NCI-H460 (cell line): ENCODE data around the gene DPYD. TPM values are rescaled to one million over a fixed set of nuclear protein-coding genes. Genes with fewer than 3 reads are reported as not detected.

ENCODE experiments used
- DNase-seq: peaks from one replicate; pipeline ENCODE4 v3.0.0-alpha.2; 2016; ENCODE audit warnings: low read depth; ENCODE audit errors: extremely low read depth
- total RNA-seq: library from RNA; depleted of rRNA; stranded (reverse); fragments of >200 nt; shearing (Covaris generic); gene quantifications from 2 replicates; pipeline ENCODE4 v1.2.3, GENCODE V29; 2014

Gene DPYD
- total RNA-seq, 1 experiment from 2014 or later: 7.9 TPM

DNA sequence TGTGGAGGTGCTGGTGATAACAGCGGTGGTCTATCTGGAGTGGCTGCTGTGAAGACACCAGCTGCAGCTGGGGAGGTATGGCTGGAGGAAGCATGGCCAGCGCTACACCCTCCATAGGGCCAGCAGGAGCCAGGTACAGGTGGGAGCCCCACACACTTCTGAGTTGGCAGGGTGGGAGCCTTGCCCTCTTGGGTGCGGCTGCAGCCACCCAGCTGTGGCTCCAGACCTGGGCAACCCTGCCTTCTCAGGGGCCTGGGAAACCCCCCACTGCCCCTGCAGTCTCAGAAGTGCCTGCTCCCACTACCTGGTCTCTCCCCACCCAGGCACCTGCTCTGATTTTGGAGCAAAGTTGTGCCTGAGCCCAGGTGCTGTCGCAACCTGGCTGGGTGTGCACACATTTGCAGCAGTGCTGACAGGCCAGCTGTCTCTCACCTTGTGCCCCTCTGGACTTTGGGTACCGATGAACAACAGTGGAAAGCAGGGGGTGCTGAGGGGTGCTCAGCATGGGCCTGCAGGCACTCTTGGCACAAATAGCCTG is 76.2 kb downstream of the DPYD start:
- DNase-seq: no peak

DNA sequence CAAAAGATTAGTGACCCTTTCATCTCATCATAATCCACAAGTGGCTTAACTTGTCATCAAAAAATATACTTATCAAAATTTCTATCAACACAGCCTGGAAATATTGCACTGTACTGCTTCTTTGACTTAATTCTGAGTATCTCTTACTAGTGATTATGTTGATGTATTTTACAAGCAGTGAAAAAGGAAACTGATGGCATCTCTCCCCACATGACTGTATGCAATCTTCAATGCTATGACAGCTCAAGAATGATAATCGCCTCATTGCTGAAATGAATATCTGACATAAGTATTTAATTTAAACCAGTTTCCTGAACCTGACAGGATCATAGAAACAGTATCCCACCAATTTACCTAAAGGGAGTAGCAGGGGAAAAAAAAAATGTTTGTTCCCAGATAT is 79.5 kb downstream of the DPYD start:
- no peak for DNase-seq

DNA sequence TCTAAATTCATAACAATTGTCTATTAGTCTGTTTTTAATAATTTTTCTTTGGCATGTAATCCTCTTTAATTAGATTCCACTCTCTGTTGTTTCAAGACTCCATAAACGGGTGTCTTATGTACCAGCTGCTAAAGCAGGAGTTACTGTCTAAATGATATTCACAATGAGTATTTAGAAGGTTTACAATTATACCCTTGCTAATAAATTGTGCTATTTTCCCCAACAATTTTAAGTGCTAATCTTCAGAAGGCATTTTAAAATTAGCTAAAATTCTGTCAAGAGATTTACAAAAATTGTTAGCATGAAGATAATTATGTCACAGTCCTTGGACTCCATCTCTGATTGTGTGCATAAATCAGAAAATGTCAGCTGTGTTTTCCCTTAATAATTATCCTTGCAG is 83.7 kb downstream of the DPYD start:
- no peak for DNase-seq

DNA sequence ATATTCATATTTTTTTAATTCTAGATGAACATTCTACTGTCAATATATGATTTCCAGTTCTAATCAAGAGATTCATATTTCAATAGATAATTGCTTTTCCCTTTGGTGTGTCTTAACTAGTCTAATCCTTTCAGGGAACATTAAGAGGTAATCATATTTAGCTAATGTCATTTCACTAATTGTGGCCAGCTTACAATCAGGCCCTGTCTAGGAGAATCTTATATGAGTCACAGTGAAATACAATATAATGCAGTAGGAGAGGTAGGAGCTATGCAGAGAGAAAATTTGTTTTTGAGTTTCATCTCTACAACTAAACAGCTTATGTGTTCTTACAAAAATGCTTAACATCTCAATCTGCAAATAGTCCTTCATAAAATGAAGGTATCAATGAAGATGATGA is 85.9 kb downstream of the DPYD start:
- DNase-seq: no peak

DNA sequence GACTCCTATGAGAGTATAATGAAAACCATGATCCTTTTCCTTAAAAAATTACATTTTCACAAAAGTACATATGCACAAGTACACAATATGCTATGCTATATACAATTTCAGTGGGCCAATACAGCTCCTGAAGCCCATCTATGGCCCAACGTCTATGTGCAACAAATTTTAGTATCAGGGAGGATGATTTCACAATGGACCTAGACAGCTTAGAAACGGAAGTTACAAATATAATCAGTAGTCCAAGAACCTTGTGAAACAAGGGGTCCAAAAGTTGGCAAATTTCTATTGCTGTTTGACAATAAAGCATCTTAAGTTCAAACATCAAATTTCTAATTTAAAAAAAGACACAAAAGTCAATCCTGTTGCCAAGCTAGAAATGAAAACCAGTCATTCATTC is 87.0 kb downstream of the DPYD start:
- DNase-seq: no peak

DNA sequence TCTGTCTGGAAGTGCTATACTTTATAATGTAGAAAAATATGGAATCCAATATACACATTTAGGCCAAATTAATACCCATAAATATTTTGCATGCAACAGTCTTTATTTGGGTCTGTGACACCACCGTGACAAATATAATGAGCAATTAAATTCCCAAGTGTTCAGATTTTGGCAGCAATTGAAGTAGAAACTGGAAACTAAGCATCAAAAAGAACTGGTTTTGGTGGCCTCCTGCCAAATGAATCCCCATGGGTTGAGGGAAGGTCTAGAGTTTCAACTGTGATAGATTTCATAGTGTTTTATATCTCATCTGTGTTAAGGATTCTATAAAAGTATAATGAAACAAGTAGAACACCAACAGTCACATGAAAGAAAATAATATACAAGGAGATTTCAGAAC is 88.4 kb downstream of the DPYD start:
- no peak for DNase-seq

DNA sequence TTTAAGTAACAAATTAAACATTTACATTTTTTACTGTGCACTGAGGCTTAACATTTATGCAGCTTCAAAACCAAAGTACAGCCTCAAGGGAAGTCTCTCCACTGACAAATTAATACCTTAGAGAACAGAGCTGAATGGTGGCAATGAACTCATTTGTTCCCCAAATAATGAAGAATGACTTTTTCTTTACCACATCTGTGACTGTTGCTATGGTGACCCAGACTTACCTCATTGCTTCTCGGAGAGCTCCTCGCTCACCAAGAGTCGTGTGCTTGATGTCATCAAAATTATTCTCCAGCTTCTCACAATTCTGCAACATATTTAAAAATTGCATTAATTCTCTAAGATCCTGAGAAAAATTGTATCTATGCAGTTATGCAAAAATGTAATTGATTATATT is 92.9 kb downstream of the DPYD start:
- DNase-seq: no peak

DNA sequence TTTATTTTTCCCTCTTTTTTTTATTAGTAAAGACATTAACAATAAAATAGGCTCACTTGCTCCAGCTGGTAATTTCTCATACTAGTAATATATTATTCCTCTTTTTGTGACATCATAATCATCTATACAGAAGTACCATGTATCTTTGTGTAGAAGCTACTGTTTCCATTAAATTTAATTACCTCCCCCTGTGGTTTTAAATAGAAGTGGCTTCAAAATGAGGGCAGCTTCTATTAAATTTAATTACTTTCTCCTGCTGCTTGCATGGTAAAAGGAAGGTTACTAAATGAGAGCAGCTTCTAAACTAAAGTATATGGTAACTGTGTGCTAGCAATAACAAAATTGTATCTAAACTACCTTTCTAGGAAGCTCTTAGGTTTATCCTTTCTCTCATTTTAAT is 94.0 kb downstream of the DPYD start:
- DNase-seq: no peak

DNA sequence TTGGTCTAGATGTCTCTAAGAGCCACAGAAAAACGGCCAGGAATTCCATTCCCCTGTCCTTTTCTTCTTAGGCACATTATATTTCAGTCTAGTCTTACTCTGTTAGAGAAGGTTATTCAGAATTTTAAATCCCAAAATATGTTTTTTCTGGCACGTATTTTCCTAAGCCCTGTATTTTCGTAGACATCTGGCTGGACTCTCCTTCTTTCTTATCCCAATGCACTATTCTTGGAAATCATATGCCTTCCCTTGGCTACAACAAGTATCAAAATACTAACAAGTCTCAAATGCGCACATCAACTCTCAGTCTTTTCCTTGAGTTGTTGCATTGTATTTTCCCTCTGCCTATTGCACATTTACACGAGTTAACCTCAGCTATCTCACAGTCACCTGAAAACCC is 96.2 kb downstream of the DPYD start:
- no peak for DNase-seq

DNA sequence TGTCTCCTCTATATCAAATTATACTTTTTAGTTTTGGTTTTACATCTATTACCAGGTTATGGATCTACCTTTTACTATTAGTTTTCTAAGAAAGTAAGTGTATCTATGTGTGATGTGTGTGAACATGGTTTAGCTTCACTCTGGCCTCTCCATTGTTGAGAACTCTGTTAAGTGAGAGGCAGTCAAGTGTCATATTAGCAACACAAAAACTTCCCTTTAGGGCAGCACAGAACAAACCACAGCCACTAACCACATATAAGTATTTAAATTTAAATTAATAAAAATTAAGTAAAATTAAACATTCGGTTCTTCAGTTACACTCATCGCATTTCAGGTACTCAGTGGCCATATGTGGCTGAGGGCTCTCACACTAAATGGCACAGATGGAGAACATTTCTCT is 96.6 kb downstream of the DPYD start:
- no peak for DNase-seq

DNA sequence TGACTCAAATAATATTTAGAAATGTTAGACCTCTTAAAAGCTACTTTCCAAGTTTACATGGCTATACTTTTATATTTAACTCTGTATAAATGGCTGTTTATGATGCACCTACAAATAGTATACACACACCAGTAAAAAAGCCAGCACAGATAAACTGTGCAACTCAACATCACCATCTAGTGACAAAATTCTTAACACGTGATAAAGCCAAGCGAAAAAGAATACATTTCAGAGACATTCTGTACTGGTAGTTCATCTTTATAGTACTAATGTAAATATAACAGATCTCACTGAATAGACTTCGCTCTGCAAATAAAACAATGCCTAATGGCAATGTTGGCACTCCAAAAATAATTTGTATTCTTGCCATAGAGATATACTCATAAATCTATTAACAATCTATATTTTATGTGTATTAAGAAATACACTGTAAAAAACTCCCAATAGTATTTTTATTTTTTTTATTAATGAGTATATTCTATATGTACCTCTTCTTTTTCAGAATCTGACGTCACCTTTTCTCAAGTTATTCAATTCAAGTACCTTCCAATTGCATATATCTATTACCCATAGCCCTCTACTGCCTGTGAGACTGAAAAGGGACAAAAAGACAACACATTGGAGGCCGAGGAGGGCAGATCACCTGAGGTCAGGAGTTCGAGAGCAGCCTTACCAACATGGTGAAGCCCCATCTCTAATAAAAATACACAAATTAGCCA is 100.2 kb downstream of the DPYD start:
- peak; percentile 19 for DNase-seq

DNA sequence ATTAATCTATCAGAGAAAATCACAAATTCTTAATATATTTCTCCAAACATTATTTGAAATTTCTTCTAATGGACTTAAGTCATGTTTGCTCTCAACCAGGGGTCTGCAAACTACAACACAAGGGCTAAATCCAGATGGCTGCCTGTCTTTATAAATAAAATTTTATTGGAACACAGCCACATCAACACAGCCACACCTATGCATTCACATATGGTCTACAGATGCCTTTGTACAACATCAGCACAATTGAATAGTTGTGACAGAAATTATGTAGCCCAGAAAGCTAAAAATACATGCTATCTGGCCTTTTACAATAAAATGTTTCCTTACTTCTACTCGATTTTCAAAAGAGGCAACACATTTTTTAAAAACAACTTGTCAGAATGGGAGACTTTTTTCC is 103.9 kb downstream of the DPYD start:
- DNase-seq: no peak

DNA sequence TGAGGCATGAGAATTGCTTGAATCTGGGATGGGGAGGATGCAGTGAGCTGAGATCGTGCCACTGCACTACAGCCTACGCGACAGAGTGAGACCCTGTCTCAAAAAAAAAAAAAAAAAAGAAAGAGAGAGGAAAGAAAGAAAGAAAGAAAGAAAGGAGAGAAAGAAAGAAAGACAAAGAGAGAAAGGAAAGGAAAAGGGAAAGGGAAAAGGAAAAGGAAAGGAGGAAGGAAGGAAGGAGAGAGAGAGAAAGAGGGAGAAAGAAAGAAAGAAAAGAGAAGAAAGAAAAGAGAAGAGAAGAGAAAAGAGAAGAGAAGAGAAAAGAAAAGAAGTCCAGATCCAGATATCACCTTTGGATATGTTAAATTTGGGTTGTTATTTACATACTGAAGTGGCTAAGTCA is 106.0 kb downstream of the DPYD start:
- no peak for DNase-seq

DNA sequence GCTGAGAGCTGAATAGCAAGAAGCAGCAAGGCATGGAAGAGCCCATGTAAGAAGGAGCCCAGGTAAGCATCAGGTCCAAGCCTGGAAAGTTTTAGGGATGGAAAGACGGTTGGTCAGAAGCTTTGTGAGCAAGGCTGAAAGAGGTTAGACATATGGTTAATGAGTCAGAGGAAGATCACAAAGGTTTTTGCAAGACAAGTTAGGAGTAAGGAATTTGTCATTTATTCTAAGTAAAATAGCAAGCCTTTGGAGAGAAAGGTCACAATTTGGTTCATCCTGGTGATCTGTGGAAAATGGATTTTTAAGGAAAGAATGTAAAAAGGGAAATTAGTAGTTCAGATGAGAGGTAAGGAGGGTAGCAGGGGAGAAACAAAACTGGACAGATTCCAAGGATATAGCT is 106.7 kb downstream of the DPYD start:
- DNase-seq: no peak

DNA sequence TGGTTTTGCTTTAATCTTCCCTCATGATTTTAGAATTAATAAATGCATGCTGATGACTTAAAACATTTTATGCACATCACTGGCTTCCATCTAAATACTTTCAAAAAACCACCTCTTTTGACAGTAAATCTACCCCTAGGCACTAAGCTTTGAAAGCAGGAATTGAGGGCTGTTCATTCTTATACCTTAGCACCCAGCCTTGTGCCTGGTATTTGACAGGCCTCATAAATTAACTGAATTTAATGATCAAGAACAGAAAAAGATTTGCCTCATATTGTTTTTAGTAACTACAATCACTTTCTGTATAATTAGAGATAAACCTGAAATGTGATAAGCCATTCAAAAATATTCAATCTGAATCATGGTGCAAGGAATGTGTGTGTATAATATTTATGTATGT is 108.8 kb downstream of the DPYD start:
- no peak for DNase-seq

DNA sequence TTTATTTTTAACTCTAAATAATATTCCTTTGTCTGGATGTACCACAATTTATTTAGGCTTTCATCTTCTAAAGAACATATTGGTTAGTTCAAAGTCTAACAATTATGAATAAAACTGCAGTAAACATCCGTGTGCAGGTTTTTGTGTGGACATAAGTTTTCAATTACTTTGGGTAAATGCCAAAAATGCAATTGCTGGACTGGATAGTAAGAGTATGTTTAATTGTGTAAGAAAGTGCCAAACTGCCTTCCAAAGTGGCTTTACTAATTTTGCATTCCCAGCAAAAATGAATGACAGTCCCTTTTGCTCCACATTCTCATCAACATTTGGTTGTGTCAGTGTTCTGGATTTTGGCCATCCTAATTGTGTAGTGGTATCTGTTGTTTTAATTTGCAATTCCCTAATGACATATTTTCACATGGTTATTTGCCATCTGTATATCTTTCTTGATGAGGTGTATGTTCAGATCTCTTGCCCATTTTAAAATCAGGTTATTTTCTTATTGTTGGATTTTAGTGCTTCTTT is 113.8 kb downstream of the DPYD start:
- no peak for DNase-seq

DNA sequence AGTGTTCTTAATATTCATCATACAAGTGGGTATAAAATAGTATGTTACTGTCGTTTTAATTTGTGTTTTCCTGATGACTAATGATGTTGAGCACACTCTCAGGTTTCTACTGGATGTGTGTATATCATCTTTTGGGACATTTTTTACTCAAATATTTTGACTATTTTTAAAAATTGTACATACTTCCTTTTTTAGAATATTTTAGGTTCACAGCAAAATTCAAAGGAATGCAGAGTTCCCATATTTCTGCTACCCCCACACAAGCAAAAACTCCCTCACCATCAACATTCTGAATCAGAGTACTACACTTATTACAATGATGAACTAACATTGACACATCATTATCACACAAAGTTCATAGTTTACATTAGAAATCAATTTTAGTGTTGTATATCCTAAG is 114.5 kb downstream of the DPYD start:
- no peak for DNase-seq

DNA sequence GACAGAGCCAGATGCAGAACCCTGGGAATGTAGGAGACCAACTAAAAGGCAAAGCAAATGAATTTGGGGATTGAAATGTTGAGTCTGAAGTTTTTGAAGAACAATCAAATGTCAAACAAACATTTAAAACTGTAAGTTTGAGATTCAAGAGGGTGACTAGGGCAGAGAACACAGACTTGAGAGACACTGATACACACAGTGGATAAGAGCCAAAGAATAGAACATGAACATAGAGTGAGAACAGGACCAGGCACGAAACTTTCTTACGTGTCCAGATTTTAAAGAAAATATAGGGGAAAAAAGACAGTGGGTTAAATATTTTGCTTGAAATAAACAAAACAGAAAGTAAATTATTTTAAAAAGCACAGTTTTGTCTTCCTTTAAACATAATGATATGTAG is 115.7 kb downstream of the DPYD start:
- no peak for DNase-seq

DNA sequence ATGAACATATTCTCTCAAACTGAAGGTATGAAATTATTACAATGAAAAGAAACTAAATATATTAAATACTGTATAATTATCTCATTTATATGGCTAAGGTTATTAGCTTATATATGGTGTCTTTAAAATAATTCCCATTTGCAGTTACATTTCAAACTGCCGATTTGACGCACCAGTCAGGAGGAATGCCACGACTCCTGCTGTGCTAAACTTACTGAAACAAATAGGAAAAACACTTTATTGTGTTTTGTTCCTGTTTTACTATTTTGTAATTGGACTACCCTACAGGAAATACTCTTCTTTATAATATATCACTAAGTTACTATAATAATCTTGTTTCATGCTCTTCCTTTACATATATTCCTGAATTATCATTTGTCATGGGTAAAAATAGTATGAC is 117.8 kb downstream of the DPYD start:
- no peak for DNase-seq

DNA sequence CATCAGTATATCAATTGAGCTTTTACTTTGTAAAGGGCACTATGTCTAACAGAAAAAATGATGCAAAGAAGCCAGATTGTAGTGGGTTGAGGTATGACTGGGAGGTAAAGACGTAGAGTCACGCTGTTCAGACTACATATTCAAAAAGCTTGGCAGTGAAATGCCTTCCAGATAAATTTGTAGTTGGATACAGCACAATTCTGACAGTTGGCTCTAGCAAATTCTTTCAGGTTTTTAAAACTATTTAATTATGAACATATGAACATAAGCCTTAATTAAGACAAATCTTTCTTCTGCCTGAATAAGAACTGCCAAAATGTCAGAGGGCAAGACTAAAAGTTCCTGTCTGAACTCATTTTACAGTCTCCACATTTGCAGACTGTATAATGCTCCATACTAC is 118.8 kb downstream of the DPYD start:
- no peak for DNase-seq

DNA sequence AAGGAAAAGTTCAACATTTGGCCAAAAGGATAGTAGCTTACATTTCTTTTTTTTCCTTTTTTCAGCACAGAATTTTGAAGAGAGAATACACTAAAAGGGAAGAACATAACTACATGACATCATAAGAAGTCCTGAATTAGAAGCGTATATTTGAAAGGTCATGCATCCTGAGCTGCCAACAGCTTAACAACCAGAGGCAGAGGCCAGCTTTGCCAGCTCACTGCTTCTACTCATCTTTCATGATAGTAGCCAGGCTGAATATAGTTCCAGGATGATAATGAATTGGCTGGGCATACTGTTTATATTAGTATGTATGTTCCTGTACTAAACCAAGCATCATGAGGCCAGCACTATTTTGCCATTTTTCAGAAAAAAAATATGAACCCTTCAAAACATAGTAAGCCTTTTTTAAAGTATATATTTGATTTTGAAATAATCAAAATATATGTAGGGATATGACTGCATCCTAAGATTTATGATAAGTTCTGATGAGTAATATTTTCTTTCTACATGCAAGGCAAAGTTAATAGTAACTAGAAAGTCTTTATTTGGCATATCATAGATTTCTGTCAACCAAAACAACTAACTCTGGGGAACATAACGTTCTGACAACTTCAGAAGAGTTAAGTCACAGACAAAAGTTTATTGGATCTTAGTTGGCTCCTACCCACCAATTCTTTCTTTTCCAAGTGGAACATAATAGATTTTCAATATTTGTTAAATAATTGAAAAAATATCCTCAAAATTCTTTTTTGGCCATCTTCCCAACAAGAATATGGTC is 123.2 kb downstream of the DPYD start:
- DNase-seq: no peak

DNA sequence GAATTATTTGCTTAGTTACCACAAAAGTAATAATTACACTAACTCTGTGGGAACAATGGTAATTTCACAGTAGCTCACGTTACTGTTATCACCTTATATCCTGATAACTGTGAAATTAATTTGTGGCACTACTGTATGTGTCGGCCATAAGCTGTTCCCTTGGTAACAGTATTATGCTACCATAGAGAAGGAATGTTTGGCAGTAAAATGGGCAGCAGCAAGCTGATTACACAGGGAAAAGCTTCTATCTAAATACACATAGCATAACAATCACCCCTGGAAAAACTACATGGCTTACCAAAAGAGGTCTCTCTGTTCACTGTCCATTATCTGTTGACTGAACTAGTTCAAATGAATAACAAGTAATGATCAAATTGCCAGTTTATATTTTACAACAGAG is 124.1 kb downstream of the DPYD start:
- no peak for DNase-seq
